NCI-H2196 treated with DMSO at 0.1 percent for 48 hours (cell line): ENCODE data around the gene ZNF518B.
"Not testable (repeated sequence)": the region's sequence is repeated elsewhere in the genome, so short reads cannot be mapped to it uniquely, and the experiment has no call there.

Experiments used
- DNase-seq: peaks from one replicate; lab custom pipeline; 2025; ENCODE audit not compliant: unreplicated experiment; lab: John Stamatoyannopoulos, UW

The ZNF518B gene

DNA sequence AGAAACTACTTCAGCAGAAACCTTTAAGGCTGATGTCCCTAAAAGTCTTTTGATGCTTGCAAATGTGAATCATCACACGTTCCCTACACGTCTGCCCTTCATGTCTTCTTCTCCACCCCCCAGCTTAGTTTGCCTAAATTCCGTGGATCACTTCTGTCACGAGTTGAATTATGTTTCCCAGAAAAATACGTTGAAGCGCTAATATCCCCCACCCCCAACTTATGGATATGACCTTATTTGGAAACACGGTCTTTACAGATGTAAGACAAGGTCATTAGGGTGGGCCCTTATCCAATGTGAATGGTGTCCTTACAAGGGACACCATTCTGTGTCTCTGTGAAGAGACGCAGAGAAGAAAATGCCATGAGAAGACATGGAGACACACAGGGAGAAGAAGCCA is 2.1 kb upstream of the ZNF518B start:
- no peak for DNase-seq

DNA sequence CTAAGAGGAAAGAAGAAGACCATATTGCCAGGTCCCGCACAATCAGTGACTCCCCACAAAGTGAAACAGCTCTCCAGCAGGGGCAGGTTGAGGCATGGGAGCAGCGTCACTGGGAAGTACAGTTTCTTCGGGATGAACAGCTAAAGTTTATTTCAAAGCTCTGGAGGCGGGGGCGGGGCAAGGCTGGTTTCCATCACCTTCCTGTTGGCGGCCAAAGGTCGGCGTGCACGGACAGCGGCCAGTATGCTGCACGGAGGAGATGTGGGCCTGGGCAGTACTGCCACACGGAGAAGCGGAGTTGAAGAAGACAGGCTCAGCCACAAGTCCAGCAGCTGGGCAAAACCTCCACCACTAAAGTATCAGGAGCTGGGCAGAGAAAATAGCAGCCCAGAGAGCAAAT is 951 bp upstream of the ZNF518B start:
- DNase-seq: no peak

DNA sequence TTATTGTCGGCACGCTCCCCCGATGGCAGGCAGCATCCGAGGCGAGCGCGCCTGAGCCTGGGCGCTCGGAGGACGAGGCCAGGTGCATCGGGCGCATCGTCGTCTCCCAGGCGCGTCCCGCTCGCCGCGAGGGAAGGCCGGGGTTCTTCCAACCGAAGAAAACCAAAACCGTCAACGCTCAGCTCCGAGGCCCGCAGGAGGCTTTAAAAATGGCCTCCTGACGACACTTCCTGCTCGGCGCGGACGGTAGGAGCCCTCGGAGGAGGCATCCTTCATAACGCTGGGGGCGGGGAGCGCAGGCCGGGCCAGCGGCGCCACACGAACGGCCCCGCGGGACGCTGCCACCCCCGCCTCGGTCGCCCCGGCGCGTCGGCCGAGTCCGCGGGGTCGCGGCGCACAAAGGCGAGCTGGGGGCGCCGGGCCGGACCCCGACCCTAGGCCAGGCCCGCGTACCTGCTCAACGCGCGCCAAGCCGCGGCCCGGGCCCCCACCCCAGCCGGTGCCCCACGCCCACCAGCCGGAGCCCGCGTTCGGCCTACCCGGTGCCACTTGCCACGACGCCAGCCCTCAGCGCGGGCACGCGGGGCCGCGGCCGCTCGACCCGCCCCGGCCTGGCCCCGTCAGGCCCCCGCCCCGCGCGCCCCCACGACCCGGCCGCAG is 501 bp downstream of the ZNF518B start:
- no peak for DNase-seq

GRCh38 chr4:10456260-10456594 is 999 bp downstream of the ZNF518B start:
- DNase-seq: no peak

DNA sequence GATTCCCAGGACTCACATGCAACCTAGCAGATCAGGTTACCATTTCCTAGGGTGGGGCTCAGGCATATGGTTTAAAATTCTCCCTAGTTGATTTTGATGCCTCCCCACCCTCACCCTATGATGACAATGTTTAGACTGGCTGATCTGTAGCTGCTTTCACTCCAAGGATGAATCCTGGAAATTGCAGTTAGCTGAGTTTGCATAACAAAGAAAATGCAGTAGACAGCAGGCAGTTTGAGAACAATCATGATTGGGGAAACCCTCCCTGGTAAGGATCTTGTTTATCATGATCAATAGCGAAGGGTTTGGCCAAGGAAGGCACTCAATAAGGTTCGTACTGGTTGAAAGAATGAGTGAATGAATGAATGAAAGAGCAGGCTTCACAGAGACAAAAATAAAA is 2.1 kb downstream of the ZNF518B start:
- no peak for DNase-seq

- no peak for DNase-seq
These were observed 2.5 kb downstream of the ZNF518B start for GRCh38 chr4:10454726-10455125.

GRCh38 chr4:10454121-10454520 is 3.1 kb downstream of the ZNF518B start:
- no peak for DNase-seq

DNA sequence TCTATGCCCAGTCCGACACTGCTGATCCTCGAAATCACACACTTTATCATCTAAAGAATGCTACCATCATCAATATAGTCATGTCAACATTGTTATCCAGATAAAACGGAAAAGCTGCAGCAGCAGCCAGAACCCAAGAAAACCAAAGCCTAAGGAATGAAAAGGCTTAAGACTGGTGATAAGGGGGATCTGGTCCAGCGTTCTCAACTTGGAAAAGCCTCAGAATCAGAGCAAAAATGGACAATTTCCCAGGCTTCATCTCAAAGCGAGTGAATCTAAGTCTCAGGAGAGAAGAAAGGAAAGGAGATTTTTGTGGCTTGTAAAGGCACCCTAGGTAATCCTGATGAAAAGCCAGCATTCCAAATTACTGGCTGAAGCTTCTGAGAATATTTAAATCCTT is 8.2 kb downstream of the ZNF518B start:
- no peak for DNase-seq

DNA sequence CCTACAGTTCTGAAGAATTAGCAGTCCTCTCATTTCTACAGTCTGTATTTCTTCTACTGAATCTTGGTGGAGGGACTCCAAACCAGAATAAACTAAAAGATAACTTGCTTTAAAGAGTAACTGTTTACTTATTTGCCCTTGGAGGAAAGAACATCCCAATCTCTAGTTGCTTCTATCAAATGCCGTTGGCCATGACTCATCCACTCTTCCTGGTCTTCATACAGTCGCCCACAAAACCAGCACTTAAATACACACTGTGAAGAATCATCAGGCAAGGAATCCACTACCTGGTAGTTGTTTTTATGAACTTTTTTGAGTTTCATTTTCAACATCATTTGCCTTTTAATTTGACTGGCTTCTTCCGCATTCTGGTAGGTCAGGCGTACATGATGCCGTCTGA is 14.2 kb downstream of the ZNF518B start:
- no peak for DNase-seq

GRCh38 chr4:10441512-10441911 is 15.7 kb downstream of the ZNF518B start:
- DNase-seq: no peak

- no peak for DNase-seq
These were observed 18.3 kb downstream of the ZNF518B start for GRCh38 chr4:10438924-10439323.

DNA sequence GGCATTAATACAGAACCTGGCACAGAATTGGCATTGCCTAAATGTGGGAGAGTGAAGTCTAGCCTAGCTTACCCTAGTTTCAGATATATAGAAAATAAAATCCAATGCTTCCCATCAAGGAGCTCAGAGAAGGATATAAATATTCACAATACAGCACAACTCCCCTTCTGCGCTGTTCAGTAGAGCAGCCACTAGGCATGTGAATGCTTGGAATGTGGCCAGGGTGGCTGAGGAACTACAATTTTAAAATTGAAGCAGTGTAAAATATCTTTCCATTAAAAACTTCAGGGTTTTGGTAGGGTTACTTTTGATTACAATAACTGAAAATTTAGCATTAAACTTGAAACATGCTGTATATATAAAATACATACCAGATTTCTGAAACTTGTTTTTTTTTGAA is 19.5 kb downstream of the ZNF518B start:
- no peak for DNase-seq

DNA sequence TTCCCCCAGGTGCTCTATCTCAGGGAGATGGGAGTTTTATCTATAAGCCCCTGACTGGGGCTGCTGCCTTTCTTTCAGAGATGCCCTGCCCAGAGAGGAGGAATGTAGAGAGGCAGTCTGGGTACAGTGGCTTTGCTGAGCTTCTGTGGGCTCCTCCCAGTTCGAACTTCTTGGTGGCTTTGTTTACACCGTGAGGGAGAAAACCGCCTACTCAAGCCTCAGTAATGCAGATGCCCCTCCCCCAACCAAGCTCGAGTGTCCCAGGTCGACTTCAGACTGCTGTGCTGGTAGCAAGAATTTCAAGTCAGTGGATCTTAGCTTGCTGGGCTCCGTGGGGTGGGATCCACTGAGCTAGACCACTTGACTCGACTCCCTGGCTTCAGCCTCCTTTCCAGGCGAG is 29.5 kb downstream of the ZNF518B start:
- not testable (repeated sequence) for DNase-seq

DNA sequence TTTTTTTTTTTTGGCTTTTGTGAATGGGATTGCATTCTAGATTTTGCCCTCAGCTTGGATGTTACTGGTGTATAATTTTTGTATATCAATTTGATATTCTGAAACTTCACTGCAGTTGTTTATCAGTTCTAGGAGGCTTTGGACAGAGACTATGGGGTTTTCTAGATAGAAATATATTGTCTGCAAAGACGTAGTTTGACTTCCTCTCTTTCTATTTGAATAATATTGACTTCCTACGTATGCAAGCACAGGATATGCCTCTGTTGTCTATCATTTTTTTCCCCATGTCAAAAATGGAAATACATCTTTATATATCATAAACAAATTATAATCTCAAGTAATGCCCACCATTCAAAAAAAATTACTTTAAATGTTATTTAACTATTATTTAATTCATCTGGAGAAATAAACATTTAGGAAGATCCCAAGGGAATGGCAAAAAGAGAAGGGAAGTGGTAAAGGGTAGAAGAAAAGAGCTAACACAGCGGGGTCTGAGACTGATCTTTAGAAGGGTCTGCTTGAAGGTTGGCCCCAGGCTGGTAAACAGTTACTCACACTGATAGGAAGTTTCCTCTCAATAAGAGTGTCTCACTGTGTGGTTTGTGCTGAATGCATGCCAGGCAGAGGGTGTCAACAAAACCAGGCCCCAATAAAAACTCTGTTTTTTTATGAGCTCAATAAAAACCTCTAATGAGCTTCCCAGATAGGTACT is 35.7 kb downstream of the ZNF518B start:
- no peak for DNase-seq

DNA sequence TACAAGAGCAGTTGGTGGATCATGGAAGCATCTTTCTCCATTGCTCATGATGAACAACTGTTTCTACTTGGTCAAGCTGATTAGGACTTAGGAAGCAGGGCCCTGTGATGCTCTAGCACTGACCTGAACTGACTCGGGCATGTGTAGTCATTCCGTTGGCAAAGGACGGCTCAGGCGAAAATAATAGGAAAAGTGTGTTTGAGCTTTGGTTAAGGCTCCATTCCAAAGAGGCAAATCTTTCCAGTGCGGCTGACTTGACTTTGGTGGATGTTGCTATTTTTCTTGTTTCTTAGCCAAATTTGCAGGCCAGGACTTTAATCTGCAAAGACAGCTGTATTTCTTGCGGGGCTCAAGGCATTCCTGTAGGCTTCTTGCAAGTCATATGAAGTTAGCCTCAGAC is 39.5 kb downstream of the ZNF518B start:
- no peak for DNase-seq

- DNase-seq: no peak
These were observed 40.8 kb downstream of the ZNF518B start for GRCh38 chr4:10416441-10416840.

- DNase-seq: no peak
These were observed 44.0 kb downstream of the ZNF518B start for GRCh38 chr4:10413177-10413576.

GRCh38 chr4:10405672-10406071 is 51.6 kb downstream of the ZNF518B start:
- DNase-seq: no peak

GRCh38 chr4:10403633-10404445 is 53.4 kb downstream of the ZNF518B start:
- peak; percentile 8 for DNase-seq

DNA sequence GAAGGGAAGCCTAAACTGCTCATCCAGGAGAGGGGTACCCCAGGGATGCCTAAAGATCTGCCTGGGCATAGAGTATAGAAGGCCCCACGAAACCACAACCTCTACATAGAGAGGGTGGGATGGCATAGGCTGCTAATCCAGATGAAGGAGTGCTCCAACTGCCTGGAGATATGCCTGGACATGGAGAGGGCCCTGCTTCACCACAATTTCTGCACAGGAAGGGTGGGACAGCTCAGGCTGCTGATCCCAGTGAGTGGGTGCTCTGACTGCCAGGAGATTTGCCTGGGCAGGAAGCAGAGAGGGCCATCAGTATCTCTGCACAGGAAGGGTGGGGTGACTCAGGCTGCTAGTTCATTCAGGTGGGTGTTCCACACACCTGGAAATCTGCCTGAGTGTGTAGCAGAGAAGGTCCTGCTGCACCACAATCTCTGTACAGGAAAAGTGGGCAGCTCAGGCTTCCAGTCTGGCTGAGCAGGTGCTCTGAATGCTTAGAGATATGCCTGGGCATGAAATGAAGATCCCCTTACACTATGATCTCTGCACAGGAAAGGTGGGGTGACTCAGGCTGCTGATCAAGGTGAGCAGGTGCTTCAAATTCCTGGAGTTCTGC is 61.1 kb downstream of the ZNF518B start:
- DNase-seq: no peak
